ENCODE measurements around the gene EIF6.

DNA sequence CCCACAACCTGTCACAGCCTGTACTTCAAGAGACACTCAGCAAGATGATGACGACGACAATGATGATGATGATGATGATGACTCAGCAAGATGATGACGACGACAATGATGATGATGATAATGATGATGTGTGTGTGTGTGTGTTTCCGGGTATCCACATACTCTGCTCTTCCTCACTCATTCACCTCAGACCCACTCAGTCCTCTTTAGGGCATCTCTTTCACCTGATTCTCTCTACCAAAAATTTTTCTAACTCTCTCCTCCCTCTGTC is 1.2 kb upstream of the EIF6 start:
- no peak for TF ChIP-seq CTCF (IDR thresholded peaks at IDR 0.05)
- no peak for TF ChIP-seq POLR2A (IDR thresholded peaks at IDR 0.05)

Measured in esophagus squamous epithelium (tissue), 4 donors.